ENCODE measurements around the gene GALM. TPM values are rescaled to one million over a fixed set of nuclear protein-coding genes. Genes with fewer than 3 reads are reported as not detected.

GALM gene
- total and polyA plus RNA-seq, 2 of the 8 experiments (the other 6 are each of a cell fraction or from before 2014, with no cell fraction given): 9.9 to 13.1 TPM

DNA sequence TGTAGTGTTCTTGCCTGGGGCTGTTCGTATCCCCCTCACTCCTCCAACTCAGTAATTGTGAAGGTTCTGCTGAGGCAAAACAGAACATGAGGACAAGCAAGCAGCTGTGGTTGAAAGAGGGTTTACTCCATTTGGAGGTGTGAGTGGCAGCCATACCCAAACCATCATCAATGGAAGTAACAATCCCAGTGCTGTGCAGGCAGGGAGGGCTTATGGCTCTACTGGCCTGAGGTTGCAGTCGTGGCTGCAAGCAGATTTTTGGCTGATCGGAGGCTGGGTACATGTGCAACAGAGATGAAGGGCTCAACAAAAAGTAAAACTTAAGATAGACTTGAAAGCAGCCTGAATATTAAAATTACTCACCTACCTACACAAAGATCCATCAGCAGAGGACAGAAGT is 72.0 kb downstream of the GALM start (continued):
- no peak for TF ChIP-seq EP300 (IDR thresholded peaks at IDR 0.05; ENCODE audit: borderline replicate concordance in 1 of 2, low read depth in 2 of 2, low read length in 2 of 2)
- TF ChIP-seq NANOG (IDR thresholded peaks at IDR 0.05; ENCODE audit: insufficient read depth, low read depth, low read length, poor library complexity, severe bottlenecking): no peak
- no peak for TF ChIP-seq HDAC6 (IDR thresholded peaks at IDR 0.05; ENCODE audit: low read depth, low read length)
- no peak for TF ChIP-seq CBX8 (IDR thresholded peaks at IDR 0.05; ENCODE audit: borderline replicate concordance, low read depth, low read length)
- no peak for TF ChIP-seq POLR2A (IDR thresholded peaks at IDR 0.05; ENCODE audit: control extremely low read depth in 1 of 2, low read depth in 2 of 2, low read length in 2 of 2)
- TF ChIP-seq RXRA (IDR thresholded peaks at IDR 0.05; ENCODE audit: insufficient read depth, low read depth, low read length): no peak
